GM21723 (cell line): ENCODE results near the gene BAAT.
"Not testable (repeated sequence)": the region's sequence is repeated elsewhere in the genome, so short reads cannot be mapped to it uniquely, and the experiment has no call there.

Experiments
- ATAC-seq: cut with Tn5 transposase; IDR thresholded peaks from one replicate; pipeline ENCODE4 v1.9.1; 2021; ENCODE audit warnings: mild to moderate bottlenecking, moderate library complexity; ENCODE audit not compliant: unreplicated experiment

Gene BAAT

GRCh38 chr9:101365181-101365580, 19.6 kb downstream of the BAAT start:
- no peak for ATAC-seq

- ATAC-seq, result no peak
Observed at GRCh38 chr9:101362450-101362849, 22.4 kb downstream of the BAAT start.

- ATAC-seq, result no peak
Observed at GRCh38 chr9:101360647-101361046, 24.2 kb downstream of the BAAT start.

- no peak for ATAC-seq
Observed at GRCh38 chr9:101359679-101360078, 25.1 kb downstream of the BAAT start.

- ATAC-seq, result no peak
Observed at GRCh38 chr9:101356619-101357018, 28.2 kb downstream of the BAAT start.

GRCh38 chr9:101354765-101355708, 29.8 kb downstream of the BAAT start:
- no peak for ATAC-seq

- no peak for ATAC-seq
Observed at GRCh38 chr9:101354143-101354764, 30.6 kb downstream of the BAAT start.

- ATAC-seq, result no peak
Observed at GRCh38 chr9:101353683-101354082, 31.1 kb downstream of the BAAT start.

- no peak for ATAC-seq
Observed at GRCh38 chr9:101352892-101353463, 31.8 kb downstream of the BAAT start.

GRCh38 chr9:101350285-101350684, 34.5 kb downstream of the BAAT start:
- ATAC-seq, result no peak

GRCh38 chr9:101342595-101342994, 42.2 kb downstream of the BAAT start:
- no peak for ATAC-seq

GRCh38 chr9:101341958-101342357, 42.8 kb downstream of the BAAT start:
- ATAC-seq, result no peak

- no peak for ATAC-seq
Observed at GRCh38 chr9:101337237-101337636, 47.6 kb downstream of the BAAT start.

- ATAC-seq, result no peak
Observed at GRCh38 chr9:101336091-101336490, 48.7 kb downstream of the BAAT start.

- ATAC-seq, result no peak
Observed at GRCh38 chr9:101333926-101334702, 50.7 kb downstream of the BAAT start.

- no peak for ATAC-seq
Observed at GRCh38 chr9:101333490-101333889, 51.3 kb downstream of the BAAT start.

- ATAC-seq, result no peak
Observed at GRCh38 chr9:101332362-101332761, 52.4 kb downstream of the BAAT start.

- ATAC-seq, result not testable (repeated sequence)
Observed at GRCh38 chr9:101327422-101327909, 57.3 kb downstream of the BAAT start.

- no peak for ATAC-seq
Observed at GRCh38 chr9:101326501-101326900, 58.3 kb downstream of the BAAT start.

- no peak for ATAC-seq
Observed at GRCh38 chr9:101326035-101326434, 58.8 kb downstream of the BAAT start.

GRCh38 chr9:101325053-101325452, 59.8 kb downstream of the BAAT start:
- no peak for ATAC-seq
